ENCODE measurements around the gene ADISSP.

ADISSP gene

DNA sequence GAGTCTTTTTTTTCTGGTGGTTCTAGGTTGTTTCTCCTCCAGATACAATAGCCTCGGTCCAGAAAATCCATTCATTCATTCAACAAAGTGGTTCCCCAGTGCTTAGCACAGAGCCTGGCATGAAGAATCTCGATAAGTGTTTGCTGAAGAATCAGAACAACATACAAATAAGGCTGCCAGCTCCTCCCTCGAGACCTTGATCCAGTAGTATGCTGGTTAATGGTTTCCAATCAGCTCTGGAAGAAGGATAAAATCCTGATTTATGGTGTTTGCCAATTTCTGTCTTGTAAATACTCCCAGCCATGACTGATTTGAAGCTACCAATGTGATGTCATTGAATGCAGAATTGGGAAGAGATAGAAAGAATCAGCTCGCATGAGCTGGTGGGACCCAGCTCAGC lies 31.8 kb downstream of the ADISSP start:
- no peak for DNase-seq

DNA sequence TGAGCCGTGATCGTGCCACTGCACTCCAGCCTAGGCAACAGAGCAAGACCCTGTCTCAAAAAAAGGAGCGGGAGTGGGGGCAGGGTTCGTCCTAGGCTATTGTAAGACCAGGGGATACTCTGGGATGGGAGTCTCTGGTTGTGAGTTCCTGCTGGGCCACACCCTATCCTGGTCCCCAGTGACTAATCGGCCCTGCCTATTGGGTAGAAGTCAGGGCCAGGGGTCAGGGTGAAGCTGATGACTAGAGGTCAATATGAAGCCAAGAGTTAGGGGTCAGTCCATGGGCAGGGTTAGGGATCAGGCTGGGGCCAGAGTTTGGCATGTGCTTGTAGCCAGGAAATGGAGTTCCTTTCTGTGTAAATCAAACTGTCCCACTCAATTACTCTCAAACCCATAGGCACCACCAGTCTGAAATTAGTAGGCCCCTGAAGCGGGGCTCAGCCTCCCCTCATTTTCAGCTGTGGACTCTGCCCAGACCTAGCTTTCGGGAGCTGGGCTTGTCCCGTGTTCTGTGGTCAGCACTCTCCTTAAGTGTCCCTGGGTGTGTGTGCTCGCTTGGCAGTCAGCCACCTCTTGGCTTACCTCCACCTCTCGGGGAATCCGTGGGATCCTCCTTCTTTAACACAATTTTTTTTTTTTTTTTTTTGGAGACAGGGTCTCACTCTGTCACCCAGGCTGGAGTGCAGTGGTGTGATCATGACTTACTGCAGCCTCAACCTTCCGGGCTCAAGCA lies 33.3 kb downstream of the ADISSP start:
- DNase-seq: no peak

DNA sequence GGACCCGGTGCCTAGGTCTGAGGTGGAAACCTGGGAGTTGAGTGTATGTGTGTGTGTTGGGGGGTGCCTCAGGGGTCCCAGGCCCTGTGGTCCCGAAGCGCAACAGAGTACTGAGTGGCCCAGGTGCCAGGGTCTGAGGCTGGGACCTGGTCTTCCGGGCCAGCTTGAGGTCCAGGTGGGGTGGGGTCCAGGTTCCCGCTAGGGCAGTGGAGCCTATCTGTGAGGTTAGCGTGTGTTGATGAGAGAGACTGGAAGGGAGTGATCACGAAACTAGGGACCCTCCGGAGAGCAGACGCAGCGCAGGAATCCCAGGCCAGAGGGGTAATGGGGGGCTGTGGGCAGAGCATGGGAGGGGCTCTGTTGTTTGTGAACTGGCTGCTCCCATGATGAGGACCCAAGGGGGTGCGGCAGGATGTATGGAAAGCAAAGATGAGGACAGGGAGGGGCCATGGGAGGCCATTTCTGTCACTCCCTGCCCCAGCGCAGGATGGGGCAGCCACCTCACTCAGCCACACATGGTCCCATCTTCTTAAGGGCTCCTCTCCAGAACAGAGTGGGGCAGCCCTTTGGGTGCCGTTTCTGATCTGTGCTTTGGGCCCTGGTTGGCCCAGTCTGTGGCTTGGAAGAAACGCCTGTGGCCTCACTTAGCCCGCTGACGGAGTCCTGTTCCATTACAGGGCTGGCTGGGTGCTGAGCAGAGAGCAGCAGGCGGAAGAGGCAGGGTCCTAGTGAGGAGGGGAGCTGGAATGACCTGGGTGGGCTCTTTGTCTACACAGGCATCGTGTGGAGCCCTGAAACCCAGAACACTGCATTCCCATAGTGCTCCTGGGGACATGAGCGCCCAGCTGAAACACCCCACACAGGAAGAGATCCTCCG lies 34.2 kb downstream of the ADISSP start:
- no peak for DNase-seq

DNA sequence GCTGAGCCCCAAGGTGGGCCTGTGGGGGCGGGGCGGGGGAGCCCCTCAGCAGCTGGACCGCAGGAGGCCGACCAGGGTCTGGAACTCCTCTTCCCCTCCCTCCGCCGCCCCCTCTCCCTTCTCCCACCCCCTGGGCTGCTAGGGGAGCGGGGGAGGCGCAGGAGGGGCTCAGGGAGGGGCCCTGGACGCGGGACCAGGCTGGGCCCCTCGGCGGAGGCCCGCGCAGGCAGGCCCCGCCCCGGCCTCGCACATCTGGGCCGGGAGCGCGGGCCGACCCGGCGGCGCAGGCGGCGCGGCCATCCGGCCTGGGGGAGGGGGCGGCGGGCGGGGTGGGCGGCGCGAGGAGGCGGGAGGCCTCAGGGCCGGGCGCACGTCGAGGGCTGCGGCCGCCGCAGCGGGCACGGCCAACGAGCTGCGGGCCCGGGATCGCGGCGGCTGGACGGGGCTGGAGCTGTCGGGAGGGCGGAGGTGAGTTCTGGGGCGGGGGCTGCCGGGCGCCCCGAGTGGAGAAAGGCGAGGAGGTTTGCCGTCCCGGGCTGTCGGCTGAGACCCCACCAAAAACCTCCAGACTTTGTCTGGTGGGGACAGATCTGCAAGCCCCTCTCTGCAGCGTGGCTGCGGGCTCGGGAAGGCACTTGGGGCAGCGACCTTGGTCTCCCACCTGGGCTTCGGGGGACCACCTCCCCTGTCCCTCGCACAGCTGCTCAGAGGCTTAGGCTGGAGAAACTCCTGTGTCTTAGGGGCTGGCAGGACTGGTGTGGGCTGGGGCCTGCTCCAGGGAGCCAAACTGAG lies 35.0 kb downstream of the ADISSP start, which contains the start of gene HSPA12B:
Gene HSPA12B (plus strand): TSS at position 359 of the 792 bp plus-strand sequence. CDS start 5,990 bp downstream, outside the sequence.
- DNase-seq: no peak

- no peak for DNase-seq
These were observed 35.6 kb downstream of the ADISSP start for GRCh38 chr20:3731944-3732326.

GRCh38 chr20:3730803-3731672 lies 36.5 kb downstream of the ADISSP start:
- DNase-seq: no peak

DNA sequence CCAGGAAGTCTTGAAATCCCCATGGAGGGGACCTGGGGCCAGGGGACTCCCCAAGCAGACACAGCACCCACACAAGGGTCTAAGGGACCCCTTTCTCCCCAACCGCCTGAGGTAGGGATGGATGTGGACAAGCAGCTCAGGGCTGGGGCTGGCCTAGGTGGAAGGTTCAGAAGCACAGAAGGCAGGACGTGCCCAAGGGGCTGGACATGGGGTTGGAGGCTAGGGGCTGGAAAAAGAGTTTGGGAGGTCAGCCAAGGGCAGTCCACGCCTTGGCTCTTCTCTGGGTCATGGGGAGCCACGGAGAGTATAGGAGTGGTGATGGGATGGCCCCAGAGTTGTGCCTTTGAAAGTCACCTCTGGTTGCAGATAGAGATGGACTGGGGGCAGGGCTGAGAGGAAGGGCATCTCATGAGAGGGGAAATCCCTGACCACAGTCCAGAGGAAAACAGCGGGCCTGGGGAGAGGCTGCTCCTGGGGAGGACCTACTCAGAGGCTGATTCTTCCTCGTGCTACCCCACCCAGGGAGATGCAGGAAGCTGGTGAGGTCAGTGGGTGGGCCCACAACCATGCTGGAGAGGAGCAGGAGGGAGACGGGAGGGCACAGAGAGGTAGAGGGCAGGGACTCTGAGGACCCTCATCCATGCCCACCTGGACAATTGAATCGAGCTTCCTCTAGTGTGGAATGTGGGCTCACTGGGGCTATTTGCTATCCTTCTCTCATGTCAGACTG lies 37.6 kb downstream of the ADISSP start:
- DNase-seq: no peak

- no peak for DNase-seq
These were observed 38.2 kb downstream of the ADISSP start for GRCh38 chr20:3729378-3729777.

- no peak for DNase-seq
These were observed 38.7 kb downstream of the ADISSP start for GRCh38 chr20:3728876-3729275.

DNA sequence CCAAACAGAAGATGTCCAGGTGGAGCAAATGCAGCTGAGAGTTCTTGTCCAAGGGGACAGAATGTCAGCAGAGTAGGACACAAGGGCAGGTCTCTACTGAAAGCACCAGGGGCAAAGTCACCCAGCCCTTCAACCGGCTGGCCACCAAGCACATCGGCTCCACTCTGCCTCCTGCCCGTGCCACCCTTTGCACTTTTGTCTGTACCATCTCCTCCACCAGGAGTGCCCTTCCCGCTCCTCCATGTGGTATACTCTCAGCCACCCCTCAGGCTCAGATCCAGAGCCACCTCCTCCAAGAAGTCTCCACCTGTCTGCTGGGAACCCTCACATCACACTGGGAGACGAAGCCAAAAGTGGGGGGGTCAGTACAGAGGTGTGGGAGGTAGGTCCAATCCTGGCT lies 39.2 kb downstream of the ADISSP start:
- DNase-seq: no peak

DNA sequence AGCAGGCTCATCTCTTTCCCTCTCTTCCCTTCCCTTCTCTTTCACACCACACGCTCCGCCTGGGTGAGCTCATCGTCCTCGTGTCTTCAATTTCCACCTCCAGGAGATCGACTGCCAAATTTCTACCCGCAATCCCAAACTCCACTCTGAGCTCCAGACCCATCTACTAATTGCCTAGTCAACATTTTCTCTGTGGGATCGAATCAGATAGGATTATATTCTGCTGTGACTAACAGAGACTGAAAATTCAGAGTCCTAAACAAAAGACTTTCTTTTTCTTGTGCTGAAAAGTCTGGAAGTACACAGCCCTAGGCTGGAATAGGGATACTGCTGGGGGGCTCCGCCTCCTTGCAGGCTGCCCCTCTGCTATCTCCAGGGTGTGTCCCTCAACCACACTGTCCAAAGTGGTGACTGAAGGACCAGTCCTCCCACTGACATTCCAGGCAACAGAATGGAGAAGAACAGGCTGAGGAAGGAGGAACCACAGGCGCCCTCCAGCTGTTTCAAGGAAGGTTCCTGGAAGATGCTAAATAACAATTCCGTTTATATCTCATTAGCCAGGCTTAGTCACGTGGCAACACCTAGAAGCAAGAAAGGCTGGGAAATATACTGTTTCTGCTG lies 40.0 kb downstream of the ADISSP start:
- DNase-seq: no peak

DNA sequence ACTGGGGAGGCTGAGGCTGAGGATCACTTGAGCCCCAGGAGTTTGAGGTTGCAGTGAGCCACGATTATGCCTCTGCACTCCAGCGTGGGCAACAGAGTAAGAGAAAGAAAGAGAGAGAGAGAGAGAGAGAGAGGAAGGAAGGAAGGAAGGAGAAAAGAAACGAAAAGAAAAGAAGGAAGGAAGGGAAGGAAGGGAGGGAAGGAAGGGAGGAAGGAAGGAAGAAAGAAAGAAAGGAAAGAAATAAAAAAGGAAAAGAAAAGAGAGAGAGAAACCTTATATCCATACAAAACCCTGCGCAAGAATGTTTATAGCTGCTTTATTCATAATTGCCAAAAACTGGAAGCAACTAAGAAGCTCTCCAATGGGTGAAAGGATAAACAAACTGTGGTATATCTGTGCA lies 43.2 kb downstream of the ADISSP start:
- DNase-seq: no peak

DNA sequence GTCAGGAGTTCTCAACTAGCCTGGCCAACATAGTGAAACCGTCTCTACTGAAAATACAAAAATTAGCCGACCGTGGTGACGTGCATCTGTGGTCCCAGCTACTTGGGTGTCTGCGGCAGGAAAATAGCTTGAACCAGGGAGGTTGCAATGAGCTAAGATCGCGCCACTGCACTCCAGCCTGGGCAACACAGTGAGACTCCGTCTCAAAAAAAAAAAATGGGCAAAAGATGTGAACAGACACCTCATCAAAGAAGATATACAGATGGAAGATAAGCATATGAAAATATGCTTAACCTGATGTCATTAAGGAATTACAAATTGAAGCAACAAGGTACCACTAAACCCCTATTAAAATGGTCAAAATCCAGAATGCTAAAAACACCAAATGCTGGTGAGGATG lies 44.3 kb downstream of the ADISSP start:
- no peak for DNase-seq

DNA sequence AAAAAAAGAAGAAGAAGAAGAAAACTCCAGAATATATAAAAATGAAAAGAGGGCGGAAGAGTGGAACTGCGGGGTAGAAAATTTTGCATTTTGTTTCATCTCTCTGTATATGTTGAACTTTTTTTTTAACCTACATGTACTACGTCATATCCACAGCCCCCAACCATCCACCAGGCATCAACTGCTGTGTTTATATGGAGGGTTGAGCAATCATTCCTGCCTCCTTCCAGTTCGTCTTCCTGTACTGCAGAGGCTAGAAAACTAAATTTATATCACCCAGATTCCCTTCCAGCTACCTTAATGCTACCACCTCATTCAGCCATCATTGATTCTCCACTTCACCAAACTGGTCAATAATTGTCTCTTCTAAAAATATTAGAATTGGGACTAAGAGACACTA lies 45.6 kb downstream of the ADISSP start:
- DNase-seq: no peak

DNA sequence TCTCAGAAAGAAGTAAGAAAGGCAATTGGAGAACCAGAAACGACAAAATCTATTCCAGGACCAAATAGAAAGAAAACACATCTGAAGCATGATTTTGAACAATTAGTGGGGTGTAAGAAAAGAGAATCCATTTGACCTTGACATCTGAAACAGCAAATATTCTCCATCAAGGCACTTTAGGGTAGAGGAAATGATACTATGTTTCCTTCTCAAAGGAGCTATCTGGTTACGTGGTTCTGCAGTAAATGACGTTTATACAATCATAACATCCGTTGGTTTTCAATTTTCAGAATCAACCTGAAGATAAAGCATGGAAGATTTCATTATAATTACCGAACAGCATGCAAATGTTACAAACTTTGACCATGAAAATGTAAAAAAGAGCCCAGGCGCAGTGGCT lies 46.9 kb downstream of the ADISSP start:
- DNase-seq: no peak

DNA sequence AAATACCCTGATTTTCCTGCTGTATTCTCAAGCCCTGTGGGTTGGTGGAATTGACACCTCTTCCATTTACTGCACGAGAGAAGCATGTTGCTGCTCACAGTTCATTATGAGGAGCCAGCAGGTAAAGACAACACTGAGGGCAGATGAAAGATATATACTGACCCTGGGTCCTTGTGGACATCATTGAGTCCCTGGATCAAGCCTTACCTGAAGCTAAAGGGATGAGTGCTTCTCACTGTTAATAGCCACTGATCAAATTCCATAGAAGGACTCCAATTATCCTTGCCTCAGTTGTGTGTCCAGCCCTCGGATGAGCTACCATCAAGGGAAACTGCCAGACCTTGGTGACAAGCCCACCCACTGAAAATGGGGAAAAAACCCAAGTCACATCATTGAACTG lies 47.5 kb downstream of the ADISSP start:
- DNase-seq: no peak

- DNase-seq: no peak
These were observed 48.5 kb downstream of the ADISSP start for GRCh38 chr20:3719046-3719445.

DNA sequence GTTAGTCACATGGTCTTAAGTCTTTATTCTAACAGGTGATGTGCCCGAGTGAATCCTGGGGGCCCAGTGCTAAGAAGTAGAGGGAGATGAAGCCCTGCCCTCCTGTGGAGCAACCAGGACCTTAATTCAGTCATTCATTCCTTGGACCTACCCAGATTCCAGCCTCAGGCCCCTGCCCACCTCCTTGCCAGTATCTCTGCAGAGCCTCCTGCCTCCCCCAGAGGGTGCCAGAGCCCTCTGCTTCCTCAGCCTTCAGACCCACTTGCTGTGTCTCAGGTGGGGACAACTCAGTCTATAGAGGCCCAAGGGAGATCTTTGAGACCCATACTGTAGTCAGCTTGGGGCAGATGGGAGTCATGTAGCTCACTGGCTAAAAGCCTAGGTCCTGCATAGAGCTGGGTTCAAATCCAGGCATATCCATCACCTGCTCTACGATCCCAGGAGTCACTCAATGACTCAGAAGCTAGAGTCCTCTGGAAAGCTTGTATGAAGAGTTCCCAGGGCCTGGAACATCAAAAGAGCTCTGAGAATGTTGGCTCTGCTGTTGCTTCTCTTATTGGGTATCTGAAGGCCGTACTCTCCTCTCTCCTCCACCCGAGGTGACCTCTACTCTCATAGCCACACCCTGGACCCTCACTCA lies 51.2 kb downstream of the ADISSP start:
- peak; percentile 49 for DNase-seq

GRCh38 chr20:3714092-3714491 lies 53.5 kb downstream of the ADISSP start:
- no peak for DNase-seq

DNA sequence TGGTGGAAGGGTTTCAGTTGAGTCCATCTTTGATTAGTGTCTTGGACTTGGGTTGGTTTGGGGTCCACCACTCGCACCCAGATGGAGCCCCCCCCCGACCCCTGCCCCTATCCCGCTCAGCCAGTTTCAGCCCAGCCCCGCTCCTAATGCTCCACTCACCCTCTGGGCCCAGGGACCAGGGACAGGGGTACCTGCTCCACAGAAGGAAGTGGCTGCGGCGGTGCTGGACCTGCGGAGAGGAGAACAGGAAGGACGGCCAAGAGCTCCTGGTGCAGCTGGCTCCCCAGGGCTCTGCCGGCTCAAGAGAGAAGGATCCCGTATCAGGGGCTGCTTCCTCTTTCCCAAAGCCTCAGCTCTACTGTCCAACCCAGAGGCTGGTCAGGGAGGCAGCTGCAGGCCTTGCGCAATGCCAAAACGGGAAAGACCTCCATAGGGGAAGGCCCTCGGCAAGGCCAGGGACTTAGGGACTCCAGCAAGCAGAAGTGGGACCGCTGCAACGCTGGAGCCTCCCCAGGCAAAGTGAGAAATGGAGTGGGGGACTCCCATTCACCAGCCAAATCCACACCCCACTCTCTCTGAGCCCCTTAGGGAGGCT lies 55.2 kb downstream of the ADISSP start, which contains the start of gene SIGLEC1:
Gene SIGLEC1 (minus strand): TSS at position 322 of the 595 bp plus-strand sequence. CDS start 5,472 bp downstream, outside the sequence.
- no peak for DNase-seq
